Measurements from ENCODE around the gene NSFL1C. TPM values are rescaled to one million over a fixed set of nuclear protein-coding genes. Genes with fewer than 3 reads are reported as not detected.

Gene NSFL1C
- total RNA-seq = 93.9 and 97.7 TPM in 2 replicates
- long read RNA-seq, transcript NSFL1C-201 (9 exons, 3,568 nt) = major isoform, 52 of 80 reads
- long read RNA-seq, partial matches to known transcripts = 1 of 80 reads
- long read RNA-seq, other reads (novel, unspliced or antisense) = 23 of 80 reads

DNA sequence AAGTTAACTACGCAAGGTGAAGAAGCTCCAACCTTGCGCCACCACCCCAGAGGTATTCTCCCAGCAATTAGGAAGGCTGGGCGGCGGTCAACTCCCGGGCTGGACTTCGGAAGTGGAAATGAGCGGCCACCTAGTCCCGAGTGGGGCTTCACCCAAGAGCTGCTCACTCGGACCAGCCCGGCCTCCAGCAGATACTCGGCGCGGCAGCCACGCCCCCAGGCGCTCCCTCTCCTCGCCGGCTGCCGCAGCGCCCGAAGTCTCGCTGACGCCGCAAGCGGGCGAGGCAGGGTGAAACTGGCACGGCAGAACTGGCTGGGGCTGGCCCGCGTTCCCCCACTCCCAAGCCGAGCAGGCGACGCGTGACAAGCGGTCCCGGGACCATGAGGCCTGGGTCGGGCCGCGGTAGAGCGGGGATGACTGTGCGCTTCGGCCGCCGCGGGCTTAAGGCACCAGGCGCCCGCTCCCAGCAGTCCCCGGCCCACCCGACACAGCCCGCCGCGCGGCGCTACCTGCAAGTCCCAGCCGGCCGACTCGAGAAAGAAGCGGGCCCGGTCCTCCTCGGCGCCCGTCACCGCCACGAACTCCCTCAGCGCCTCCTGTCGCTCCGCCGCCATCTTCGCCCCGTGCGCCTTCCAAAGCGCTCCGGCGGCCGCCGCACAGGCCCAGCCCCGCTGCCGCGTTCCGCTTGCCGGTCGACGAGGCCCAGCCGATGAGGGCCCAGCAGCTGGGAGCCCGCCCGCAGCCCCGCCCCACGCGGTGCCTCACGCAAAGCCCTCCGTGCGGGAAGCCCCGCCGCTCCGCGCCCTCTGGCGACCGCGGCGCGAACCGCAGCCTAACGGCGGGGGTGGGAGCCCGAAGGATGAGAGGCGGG, at the start of gene NSFL1C:
Gene NSFL1C, minus strand, starts transcription at position 639 of the 871 bp plus-strand sequence. Its CDS starts 25 bp downstream, at position 614.
- peak; percentile 99 for TF ChIP-seq CTCF (conservative IDR thresholded peaks at IDR 0.05)
- H3K36me3 Mint-ChIP-seq (ENCODE audit: low read depth) = no peaks in the 10 kb centered on the region
- peaks cover 18% of the 10 kb centered on the region for H3K27me3 Mint-ChIP-seq (ENCODE audit: low read depth)
- peaks cover 25% of the 10 kb centered on the region for H3K4me1 Mint-ChIP-seq
- H3K4me3 Mint-ChIP-seq = peak within 1 kb of the TSS; percentile 87
- H3K9me3 Mint-ChIP-seq = no peaks in the 10 kb centered on the region
- H3K27ac Mint-ChIP-seq (ENCODE audit: unreplicated experiment) = no peak within 1 kb of the TSS
- DNase-seq (ENCODE audit: low read depth, low spot score) = peak; percentile 97

DNA sequence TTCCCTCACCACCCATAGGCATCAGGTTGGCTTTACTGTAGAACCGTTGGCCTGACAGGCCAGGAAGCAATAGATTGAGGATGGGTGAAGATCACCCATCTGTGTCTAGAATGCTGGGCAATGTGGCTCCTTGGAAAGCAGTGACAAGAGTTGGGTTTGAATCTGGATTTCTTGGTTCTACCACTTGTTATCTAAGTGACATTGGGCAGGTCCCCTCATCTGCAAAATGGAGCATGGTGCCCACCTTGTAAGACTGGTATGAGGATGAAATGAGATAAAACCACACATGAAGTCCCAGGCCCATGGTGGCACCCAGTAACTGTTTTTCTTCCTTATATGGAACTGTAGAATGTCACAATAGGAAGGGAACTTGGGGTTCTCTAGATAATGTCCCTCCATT, 47.2 kb upstream of the NSFL1C start:
- Mint-ChIP-seq H3K4me3 (no peak overlapping the region), H3K27ac (ENCODE audit: unreplicated experiment) (no peak overlapping the region), H3K27me3 (ENCODE audit: low read depth) (peaks cover 55% of the 10 kb centered on the region), H3K4me1 (no peaks in the 10 kb centered on the region), H3K9me3 (peaks cover 3% of the 10 kb centered on the region), H3K36me3 (ENCODE audit: low read depth) (no peaks in the 10 kb centered on the region)
- DNase-seq (ENCODE audit: low read depth, low spot score) = no peak
- TF ChIP-seq CTCF (conservative IDR thresholded peaks at IDR 0.05) = no peak

DNA sequence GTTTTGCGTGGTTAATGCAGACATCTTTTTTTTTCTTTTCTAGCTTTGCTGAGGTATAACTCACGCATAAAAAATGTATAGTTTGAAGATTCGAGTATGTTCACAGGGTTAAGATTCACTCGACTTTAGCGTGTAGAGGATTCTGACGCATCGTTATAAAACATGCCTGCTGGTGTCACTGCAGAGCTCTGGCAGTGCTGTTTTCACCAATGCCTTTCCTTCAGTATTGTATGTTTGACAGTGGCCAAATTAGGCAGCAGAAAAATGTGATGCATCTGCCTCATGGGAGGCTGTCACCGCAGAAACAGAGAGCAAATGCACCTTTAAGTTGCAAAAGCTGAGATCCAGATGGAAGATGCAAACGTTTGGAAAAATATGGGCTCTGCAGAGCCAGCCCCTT, 42.6 kb upstream of the NSFL1C start:
- no peak for DNase-seq (ENCODE audit: low read depth, low spot score)
- no peaks in the 10 kb centered on the region for H3K36me3 Mint-ChIP-seq (ENCODE audit: low read depth)
- peaks cover 2% of the 10 kb centered on the region for H3K9me3 Mint-ChIP-seq
- TF ChIP-seq CTCF (conservative IDR thresholded peaks at IDR 0.05) = peak; percentile 35
- H3K4me1 Mint-ChIP-seq = no peaks in the 10 kb centered on the region
- H3K27ac Mint-ChIP-seq (ENCODE audit: unreplicated experiment) = no peak overlapping the region
- H3K27me3 Mint-ChIP-seq (ENCODE audit: low read depth) = peaks cover 70% of the 10 kb centered on the region
- H3K4me3 Mint-ChIP-seq = no peak overlapping the region

DNA sequence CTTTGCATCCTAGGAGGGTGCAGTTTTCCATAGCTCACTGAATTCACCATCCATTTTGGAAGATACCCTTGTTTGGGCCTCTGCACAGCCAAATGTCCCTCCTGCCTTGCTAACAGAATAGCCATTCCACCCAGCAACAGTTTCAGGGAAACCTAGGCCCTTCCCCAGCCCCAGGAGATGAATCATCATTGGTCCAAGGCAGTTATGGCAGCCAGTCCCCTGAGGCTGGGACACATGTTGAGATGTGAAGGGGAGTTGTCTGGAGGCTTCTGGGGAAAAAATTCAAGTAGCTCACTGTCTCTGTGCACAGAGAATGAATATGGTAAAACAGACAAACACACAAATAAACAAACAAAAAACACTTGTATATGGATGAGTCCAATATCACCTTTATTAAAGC, 41.9 kb upstream of the NSFL1C start:
- Mint-ChIP-seq H3K27ac (ENCODE audit: unreplicated experiment) (no peak overlapping the region), H3K36me3 (ENCODE audit: low read depth) (no peaks in the 10 kb centered on the region), H3K4me3 (no peak overlapping the region), H3K27me3 (ENCODE audit: low read depth) (peaks cover 68% of the 10 kb centered on the region), H3K4me1 (peaks cover under 1% of the 10 kb centered on the region), H3K9me3 (no peaks in the 10 kb centered on the region)
- no peak for TF ChIP-seq CTCF (conservative IDR thresholded peaks at IDR 0.05)
- DNase-seq (ENCODE audit: low read depth, low spot score) = no peak

DNA sequence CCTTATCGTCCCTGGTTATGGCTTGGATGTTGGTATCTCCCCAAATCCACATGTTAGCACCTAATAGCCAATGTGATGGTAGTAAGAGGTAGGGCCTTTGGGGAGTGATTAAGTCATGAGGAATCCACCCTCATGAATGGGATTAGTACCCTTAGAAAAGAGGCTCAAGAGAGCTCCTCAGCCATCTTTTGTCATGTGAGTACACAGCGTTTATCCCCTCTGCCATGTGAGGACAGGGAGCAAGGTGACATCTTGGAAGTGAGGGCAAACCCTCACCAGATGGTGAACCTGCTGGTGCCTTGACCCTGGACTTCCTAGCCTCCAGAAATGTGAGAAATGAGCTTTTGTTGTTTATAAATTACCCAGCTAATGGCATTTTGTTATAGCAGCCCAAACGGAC, 40.6 kb upstream of the NSFL1C start:
- Mint-ChIP-seq H3K27me3 (ENCODE audit: low read depth) (peaks cover 66% of the 10 kb centered on the region), H3K36me3 (ENCODE audit: low read depth) (no peaks in the 10 kb centered on the region), H3K9me3 (peaks cover 2% of the 10 kb centered on the region), H3K4me3 (no peak overlapping the region), H3K4me1 (peaks cover 3% of the 10 kb centered on the region), H3K27ac (ENCODE audit: unreplicated experiment) (no peak overlapping the region)
- no peak for TF ChIP-seq CTCF (conservative IDR thresholded peaks at IDR 0.05)
- DNase-seq (ENCODE audit: low read depth, low spot score) = no peak
